ENCODE data around the gene PIP5K1C. TPM values are rescaled to one million over a fixed set of nuclear protein-coding genes. Genes with fewer than 3 reads are reported as not detected.
A peak's percentile ranks its signal among the peaks of the same experiment; 100 is the strongest.
"Not testable (repeated sequence)": the region's sequence is repeated elsewhere in the genome, so short reads cannot be mapped to it uniquely, and the experiment has no call there.

PIP5K1C gene
- polyA plus RNA-seq, 4 donors: 18.3 to 37.0 (median 28.8) TPM

GRCh38 chr19:3632739-3633558 lies 67.3 kb downstream of the PIP5K1C start:
- no peak for DNase-seq (ENCODE audit: low read depth in 4 of 4, low spot score in 2 of 4)

GRCh38 chr19:3632098-3632497 lies 68.2 kb downstream of the PIP5K1C start:
- no peak for DNase-seq (ENCODE audit: low read depth in 4 of 4, low spot score in 2 of 4)

GRCh38 chr19:3631053-3631861 lies 69.0 kb downstream of the PIP5K1C start:
- DNase-seq (ENCODE audit: low read depth in 4 of 4, low spot score in 2 of 4): no peak

- not testable (repeated sequence) for DNase-seq (ENCODE audit: low read depth in 4 of 4, low spot score in 2 of 4)
These were observed 71.5 kb downstream of the PIP5K1C start for GRCh38 chr19:3628766-3629165.

GRCh38 chr19:3627351-3627723 lies 72.9 kb downstream of the PIP5K1C start:
- DNase-seq (ENCODE audit: low read depth in 4 of 4, low spot score in 2 of 4): no peak

- peak; percentile 93 to 96 (median 96) for DNase-seq (ENCODE audit: low read depth in 4 of 4, low spot score in 2 of 4)
These were observed 73.6 kb downstream of the PIP5K1C start, which contains the start of gene CACTIN for GRCh38 chr19:3626473-3627350. CACTIN (minus strand) TSS chr19:3626790; CDS start chr19:3626762, 28 bp downstream.

GRCh38 chr19:3625996-3626472 lies 74.2 kb downstream of the PIP5K1C start:
- DNase-seq (ENCODE audit: low read depth in 4 of 4, low spot score in 2 of 4): no peak

- no peak for DNase-seq (ENCODE audit: low read depth in 4 of 4, low spot score in 2 of 4)
These were observed 76.6 kb downstream of the PIP5K1C start for GRCh38 chr19:3623716-3624115.

- DNase-seq (ENCODE audit: low read depth in 4 of 4, low spot score in 2 of 4): no peak
These were observed 78.0 kb downstream of the PIP5K1C start for GRCh38 chr19:3622224-3622623.

GRCh38 chr19:3621689-3622088 lies 78.6 kb downstream of the PIP5K1C start:
- no peak for DNase-seq (ENCODE audit: low read depth in 4 of 4, low spot score in 2 of 4)

GRCh38 chr19:3620817-3621547 lies 79.3 kb downstream of the PIP5K1C start:
- DNase-seq (ENCODE audit: low read depth in 4 of 4, low spot score in 2 of 4): no peak

- DNase-seq (ENCODE audit: low read depth in 4 of 4, low spot score in 2 of 4): no peak
These were observed 80.0 kb downstream of the PIP5K1C start for GRCh38 chr19:3620145-3620816.

- no peak for DNase-seq (ENCODE audit: low read depth in 4 of 4, low spot score in 2 of 4)
These were observed 80.6 kb downstream of the PIP5K1C start for GRCh38 chr19:3619631-3620012.

GRCh38 chr19:3618811-3619630 lies 81.2 kb downstream of the PIP5K1C start:
- no peak for DNase-seq (ENCODE audit: low read depth in 4 of 4, low spot score in 2 of 4)

GRCh38 chr19:3618144-3618810 lies 82.0 kb downstream of the PIP5K1C start:
- no peak for DNase-seq (ENCODE audit: low read depth in 4 of 4, low spot score in 2 of 4)

- no peak for DNase-seq (ENCODE audit: low read depth in 4 of 4, low spot score in 2 of 4)
These were observed 82.8 kb downstream of the PIP5K1C start for GRCh38 chr19:3617463-3617862.

- no peak for DNase-seq (ENCODE audit: low read depth in 4 of 4, low spot score in 2 of 4)
These were observed 84.6 kb downstream of the PIP5K1C start for GRCh38 chr19:3615524-3616135.
